Osteoblast (primary cell): ENCODE results near the gene OR8J1. TPM values are rescaled to one million over a fixed set of nuclear protein-coding genes. Genes with fewer than 3 reads are reported as not detected.
"Not testable (repeated sequence)": the region's sequence is repeated elsewhere in the genome, so short reads cannot be mapped to it uniquely, and the experiment has no call there.

Experiments used
- DNase-seq: peaks from one replicate; pipeline ENCODE4 v3.0.0; 2011; ENCODE audit warnings: low spot score, mixed read lengths; ENCODE audit not compliant: insufficient read length; ENCODE audit errors: missing footprints
- H2AFZ ChIP-seq: 2 replicates; pipeline ENCODE4 v1.6.0; 2011; ENCODE audit warnings: mild to moderate bottlenecking, low read length
- H3K27ac ChIP-seq: 2 replicates; pipeline ENCODE4 v1.5.1; 2011; ENCODE audit warnings: mild to moderate bottlenecking, low read depth, low read length, moderate library complexity
- H3K27me3 ChIP-seq: 2 replicates; pipeline ENCODE4 v1.6.0; 2012; ENCODE audit warnings: mild to moderate bottlenecking, control low read depth, inconsistent platforms, low read length, moderate library complexity; ENCODE audit not compliant: insufficient read depth
- H3K36me3 ChIP-seq: 2 replicates; pipeline ENCODE4 v1.5.1; 2011; ENCODE audit warnings: mild to moderate bottlenecking, low read length, control low read depth, moderate library complexity; ENCODE audit not compliant: insufficient read depth
- H3K4me1 ChIP-seq: 2 replicates; pipeline ENCODE4 v1.5.1; 2011; ENCODE audit warnings: mild to moderate bottlenecking, low read length, control low read depth, moderate library complexity; ENCODE audit not compliant: insufficient read depth
- H3K4me2 ChIP-seq: 2 replicates; pipeline ENCODE4 v1.6.0; 2011; ENCODE audit warnings: mild to moderate bottlenecking, low read length; ENCODE audit not compliant: insufficient read depth
- H3K4me3 ChIP-seq: fragments of 200-600 bp; sonication (generic); 3 replicates; pipeline ENCODE4 v1.5.1; 2012; ENCODE audit warnings: mild to moderate bottlenecking, low read length, inconsistent platforms; ENCODE audit not compliant: insufficient read depth
- H3K79me2 ChIP-seq: 2 replicates; pipeline ENCODE4 v1.6.0; 2012; ENCODE audit warnings: mild to moderate bottlenecking, low read length, control low read depth, inconsistent platforms; ENCODE audit not compliant: insufficient read depth
- H3K9me3 ChIP-seq: 2 replicates; pipeline ENCODE4 v1.5.1; 2011; ENCODE audit warnings: low read depth, low read length, control low read depth
- H4K20me1 ChIP-seq: 2 replicates; pipeline ENCODE4 v1.6.0; 2012; ENCODE audit warnings: mild to moderate bottlenecking, low read length, control low read depth; ENCODE audit not compliant: insufficient read depth
- total RNA-seq: library from RNA; depleted of rRNA; stranded (reverse); fragments of >200 nt; gene quantifications from 2 replicates; pipeline ENCODE4 v1.2.3, GENCODE V29; 2012
- TF ChIP-seq, protein P1 (sequence below): IDR thresholded peaks from 2 replicates; pipeline ENCODE4 v1.5.1; 2011; ENCODE audit warnings: mild to moderate bottlenecking, low read depth, low read length, moderate library complexity; ENCODE audit errors: extremely low read depth

OR8J1 gene
- total RNA-seq, 1 donor = not detected

DNA sequence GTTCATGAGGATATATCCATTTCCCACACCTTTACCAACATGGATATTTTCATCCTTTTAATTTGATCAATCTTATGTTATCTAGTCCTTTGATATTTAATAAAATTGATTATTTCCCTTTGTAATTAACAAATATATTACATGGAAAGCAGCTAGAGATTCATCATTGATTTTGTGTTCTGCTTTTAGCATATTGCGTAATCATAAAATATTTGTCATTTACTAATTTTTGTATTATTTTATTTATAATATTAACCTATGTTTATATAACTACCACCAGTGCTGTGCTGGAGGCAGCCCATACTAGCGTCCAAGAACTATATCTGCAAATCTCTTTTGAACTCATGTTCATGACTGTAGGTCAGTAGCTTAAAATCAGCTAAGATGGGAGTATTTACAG, 26.0 kb downstream of the OR8J1 start:
- Histone ChIP-seq H3K4me3 (no peak overlapping the region), H3K27ac (no peak overlapping the region), H3K27me3 (no peaks in the 10 kb centered on the region), H4K20me1 (no peaks in the 10 kb centered on the region), H3K79me2 (no peaks in the 10 kb centered on the region), H3K4me1 (no peaks in the 10 kb centered on the region), H3K9me3 (peaks cover 4% of the 10 kb centered on the region), H2AFZ (no peak overlapping the region), H3K4me2 (no peak overlapping the region), H3K36me3 (no peaks in the 10 kb centered on the region)
- no peak for DNase-seq
- TF ChIP-seq, protein P1, sequence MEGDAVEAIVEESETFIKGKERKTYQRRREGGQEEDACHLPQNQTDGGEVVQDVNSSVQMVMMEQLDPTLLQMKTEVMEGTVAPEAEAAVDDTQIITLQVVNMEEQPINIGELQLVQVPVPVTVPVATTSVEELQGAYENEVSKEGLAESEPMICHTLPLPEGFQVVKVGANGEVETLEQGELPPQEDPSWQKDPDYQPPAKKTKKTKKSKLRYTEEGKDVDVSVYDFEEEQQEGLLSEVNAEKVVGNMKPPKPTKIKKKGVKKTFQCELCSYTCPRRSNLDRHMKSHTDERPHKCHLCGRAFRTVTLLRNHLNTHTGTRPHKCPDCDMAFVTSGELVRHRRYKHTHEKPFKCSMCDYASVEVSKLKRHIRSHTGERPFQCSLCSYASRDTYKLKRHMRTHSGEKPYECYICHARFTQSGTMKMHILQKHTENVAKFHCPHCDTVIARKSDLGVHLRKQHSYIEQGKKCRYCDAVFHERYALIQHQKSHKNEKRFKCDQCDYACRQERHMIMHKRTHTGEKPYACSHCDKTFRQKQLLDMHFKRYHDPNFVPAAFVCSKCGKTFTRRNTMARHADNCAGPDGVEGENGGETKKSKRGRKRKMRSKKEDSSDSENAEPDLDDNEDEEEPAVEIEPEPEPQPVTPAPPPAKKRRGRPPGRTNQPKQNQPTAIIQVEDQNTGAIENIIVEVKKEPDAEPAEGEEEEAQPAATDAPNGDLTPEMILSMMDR = no peak

DNA sequence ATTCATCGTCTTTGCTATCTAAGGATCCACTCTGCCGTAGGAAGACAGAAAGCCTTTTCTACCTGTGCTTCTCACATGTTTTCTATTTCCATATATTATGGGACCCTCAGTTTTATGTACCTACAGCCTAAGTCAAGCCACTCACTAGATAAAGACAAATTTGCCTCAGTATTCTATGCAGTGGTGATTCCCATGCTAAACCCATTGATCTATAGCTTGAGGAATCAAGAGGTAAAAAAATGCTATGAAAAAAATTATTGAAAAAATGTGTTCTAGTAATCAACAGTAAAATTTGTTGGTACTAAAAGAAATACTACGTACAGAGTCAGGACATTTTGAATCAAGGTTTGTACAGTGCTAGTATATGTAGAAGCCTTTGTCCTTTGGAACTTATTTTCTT, 40.3 kb downstream of the OR8J1 start:
- no peak overlapping the region for H3K4me3 ChIP-seq
- TF ChIP-seq, protein P1 = no peak
- H3K36me3 ChIP-seq = no peaks in the 10 kb centered on the region
- H3K27ac ChIP-seq = no peak overlapping the region
- no peak for DNase-seq
- H2AFZ ChIP-seq = no peak overlapping the region
- no peaks in the 10 kb centered on the region for H4K20me1 ChIP-seq
- no peaks in the 10 kb centered on the region for H3K27me3 ChIP-seq
- no peak overlapping the region for H3K4me2 ChIP-seq
- no peaks in the 10 kb centered on the region for H3K4me1 ChIP-seq
- H3K79me2 ChIP-seq = no peaks in the 10 kb centered on the region
- peaks cover 3% of the 10 kb centered on the region for H3K9me3 ChIP-seq

DNA sequence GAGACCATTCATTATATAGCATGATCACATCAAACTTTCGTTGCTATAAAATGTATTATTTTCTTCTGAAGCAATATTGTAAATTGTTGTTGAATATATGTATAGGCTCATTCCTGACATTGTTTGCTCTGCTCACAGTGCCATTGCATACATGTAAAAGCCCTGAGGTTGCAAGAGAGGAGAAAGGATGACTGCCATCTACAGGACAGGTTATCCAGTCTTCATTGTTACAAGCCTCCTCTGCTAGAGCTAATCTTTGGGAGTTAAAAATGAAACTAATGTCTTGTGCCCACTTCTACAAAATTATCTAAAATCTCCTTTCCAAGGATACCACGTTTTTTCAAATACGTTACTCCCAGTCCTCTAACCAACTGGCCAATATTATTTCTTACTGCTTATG, 42.0 kb downstream of the OR8J1 start:
- Histone ChIP-seq H4K20me1 (no peaks in the 10 kb centered on the region), H3K79me2 (no peaks in the 10 kb centered on the region), H3K36me3 (no peaks in the 10 kb centered on the region), H2AFZ (no peak overlapping the region), H3K4me3 (no peak overlapping the region), H3K4me1 (no peaks in the 10 kb centered on the region), H3K27me3 (no peaks in the 10 kb centered on the region), H3K9me3 (peaks cover 3% of the 10 kb centered on the region), H3K27ac (no peak overlapping the region), H3K4me2 (no peak overlapping the region)
- TF ChIP-seq, protein P1 = no peak
- no peak for DNase-seq

DNA sequence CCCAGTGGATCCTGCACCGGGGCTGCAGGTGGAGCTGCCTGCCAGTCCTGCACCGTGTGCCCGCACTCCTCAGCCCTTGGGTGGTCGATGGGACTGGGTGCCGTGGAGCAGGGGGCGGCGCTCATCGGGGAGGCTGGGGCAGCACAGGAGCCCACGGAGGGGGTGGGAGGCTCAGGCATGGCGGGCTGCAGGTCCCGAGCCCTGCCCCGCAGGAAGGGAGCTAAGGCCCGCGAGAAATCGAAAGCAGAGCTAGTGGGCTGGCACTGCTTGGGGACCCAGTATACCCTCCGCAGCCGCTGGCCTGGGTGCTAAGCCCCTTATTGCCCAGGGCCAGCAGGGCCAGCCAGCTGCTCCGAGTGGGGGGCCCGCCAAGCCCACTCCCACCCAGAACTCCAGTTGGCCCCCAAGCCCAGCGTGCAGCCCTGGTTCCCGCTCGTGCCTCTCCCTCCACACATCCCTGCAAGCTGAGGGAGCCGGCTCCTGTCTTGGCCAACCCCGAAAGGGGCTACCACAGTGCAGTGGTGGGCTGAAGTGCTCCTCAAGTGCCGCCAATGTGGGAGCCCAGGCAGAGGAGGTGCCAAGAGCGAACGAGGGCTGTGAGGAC, 47.9 kb downstream of the OR8J1 start:
- H3K4me3 ChIP-seq, H3K27ac ChIP-seq, H4K20me1 ChIP-seq, H3K27me3 ChIP-seq, H3K79me2 ChIP-seq, H2AFZ ChIP-seq, H3K9me3 ChIP-seq, H3K36me3 ChIP-seq, DNase-seq, H3K4me1 ChIP-seq, H3K4me2 ChIP-seq: not testable (repeated sequence)
